HCEC 1CT (cell line): ENCODE data around the gene ZNF341.
"Not testable (repeated sequence)": the region's sequence is repeated elsewhere in the genome, so short reads cannot be mapped to it uniquely, and the experiment has no call there.

Experiments used
- DNase-seq: peaks from one replicate; pipeline ENCODE4 v3.0.0-alpha.2; 2017

ZNF341 gene

DNA sequence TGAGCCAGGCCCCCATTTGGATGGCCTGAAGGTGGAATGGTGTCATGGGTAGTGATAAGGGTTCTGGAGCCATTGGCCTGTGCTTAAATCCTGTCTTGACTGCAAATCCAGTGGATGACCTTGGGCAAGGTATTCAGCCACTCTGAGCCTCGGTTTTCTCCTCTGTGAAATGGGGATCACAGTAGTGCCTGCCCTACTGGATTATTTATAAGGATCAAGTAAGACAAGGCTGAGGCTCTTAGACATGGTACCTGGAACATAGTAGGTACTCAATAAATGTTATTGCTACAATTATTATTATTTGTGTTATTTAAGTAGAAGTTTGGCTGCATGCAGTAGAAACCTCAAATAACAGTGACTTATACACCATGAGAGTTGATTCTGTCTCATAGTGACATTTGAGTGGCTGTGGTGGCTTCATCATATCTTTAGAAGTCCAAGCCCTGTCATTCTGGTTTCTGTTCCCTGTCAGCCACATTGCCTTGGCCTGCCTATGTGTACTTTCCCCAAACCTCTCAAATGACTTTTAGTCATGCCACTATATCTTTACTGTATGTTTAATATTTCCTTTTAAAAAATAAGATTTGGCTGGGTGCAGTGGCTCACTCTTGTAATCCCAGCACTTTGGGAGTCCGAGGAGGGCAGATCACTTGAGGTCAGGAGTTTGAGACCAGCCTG is 41.8 kb downstream of the ZNF341 start:
- DNase-seq = no peak

DNA sequence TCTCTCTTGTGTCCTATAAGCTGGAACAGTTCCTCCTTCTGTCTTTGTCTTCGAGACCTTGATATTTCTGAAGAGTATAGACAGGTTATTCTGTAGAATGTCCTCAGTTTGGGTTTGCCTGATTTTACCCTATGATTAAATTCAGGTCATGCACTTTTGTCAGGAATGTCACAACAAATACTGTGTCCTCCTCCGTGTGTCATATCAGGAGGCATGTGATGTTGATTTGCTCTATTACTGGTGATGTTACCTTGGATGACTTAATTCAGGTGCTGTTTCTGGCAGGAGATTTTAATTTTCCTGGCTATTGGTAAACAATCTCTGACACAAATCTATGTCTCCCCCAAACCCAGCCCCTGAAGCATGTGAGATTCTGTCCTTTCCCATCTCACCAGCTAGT is 46.0 kb downstream of the ZNF341 start:
- DNase-seq = no peak

DNA sequence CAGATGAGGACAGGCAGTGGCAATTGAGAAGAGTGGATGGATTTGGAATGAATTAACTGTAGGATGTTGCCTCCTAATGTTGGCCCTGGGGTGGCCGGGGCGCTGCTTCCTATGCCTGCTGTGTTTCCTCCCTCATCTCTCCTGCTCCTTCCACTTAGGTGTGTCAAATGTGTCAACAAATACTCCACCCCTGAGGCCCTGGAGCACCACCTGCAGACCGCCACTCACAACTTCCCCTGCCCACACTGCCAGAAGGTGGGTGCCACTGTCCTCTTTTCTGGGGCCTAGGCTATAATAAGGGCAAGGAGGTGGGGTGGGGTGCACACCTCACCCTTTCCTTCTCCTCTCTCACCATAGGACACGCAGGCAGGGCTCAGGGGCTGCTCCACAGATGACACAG is 49.3 kb downstream of the ZNF341 start:
- no peak for DNase-seq

DNA sequence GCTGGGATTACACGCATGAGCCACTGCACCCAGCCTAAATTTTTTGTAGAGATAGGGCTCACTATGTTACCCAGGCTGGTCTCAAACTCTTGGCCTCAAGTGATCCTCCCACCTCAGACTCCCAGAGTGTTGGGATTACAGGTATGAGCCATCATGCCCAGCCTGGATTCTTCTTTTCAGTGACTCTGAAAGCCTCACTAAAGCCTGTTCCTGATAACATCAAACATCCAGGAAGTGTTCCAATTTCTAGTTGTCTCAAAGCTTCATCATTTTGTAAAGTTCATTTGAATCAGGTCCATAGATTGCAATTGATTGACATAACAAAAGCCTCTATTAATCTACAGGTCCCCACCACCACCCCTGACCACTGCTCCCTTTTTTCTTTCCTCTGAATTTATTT is 50.1 kb downstream of the ZNF341 start:
- no peak for DNase-seq

DNA sequence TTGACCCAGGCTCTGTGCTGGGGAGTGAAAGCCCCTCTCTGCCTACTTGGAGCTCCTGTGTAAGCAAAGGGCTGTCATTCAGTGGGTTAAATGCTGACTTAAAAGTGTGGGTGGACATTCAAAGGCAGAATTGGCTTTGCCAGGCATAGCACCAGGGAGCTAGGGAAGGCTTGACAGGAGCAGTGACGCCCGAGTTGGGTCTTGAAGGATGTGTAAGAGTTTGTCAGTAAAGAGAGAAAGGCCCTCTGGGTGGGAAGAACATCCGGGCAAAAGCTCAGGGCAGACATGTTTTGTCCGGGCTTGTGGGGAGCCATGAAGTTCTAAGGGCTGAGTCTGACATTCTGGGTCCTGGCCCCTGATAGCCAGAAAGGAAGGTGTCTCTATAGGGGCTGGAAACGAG is 51.5 kb downstream of the ZNF341 start:
- DNase-seq = no peak

DNA sequence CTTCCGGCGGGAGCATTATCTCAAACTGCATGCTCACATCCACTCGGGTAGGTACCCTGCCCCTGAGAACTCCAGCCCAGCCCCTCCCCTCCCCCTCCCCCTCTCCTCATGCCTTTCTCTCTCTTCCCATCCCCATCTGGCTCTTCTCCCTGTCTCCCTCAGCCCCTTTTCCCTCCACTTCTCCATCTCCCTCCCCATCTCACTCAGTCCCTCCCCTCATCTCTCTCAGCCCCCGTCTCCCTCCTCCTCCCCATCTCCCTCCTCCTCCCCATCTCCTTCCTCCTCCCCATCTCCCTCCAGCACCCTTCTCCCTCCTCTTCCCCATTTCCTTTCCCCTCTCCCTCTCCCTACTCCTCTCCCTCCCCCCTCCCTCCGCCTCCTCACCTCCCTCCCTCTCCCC is 52.0 kb downstream of the ZNF341 start:
- DNase-seq = no peak

DNA sequence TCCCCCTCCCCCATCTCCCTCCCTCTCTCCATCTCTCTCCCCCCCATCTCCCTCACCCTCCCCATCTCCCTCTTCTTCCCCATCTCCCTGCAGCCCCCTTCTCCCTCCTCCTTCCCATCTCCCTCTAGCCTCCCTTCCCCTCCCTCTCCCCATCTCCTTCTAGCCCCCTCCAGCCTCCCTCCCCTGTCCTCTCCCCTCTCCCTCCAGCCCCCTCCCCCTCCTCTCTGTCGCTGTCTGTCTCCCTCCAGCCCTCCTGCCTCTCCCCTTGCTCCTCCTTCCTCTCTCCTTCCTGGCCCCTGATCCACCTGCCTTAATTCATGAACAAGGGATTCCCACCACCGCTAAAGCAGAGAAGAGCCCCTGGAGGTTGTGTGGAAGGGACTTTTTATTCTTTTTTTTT is 52.4 kb downstream of the ZNF341 start:
- DNase-seq = no peak

DNA sequence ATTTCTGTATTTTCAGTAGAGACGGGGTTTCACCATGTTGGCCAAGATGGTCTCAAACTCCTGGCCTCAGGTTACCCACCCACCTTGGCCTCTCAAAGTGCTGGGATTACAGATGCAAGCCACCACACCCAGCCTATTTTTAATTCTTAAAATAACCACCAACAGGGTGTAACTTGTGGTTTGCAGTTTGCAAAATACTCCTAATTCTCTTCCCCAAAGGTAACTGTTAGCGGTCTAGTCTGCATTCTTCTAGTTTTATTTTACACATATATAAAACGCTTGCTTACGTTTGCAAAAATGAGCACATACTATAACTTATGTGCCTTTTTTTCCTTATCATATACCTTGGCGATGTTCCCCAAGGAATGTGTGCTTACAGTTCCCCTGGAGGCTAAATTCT is 53.7 kb downstream of the ZNF341 start:
- DNase-seq = no peak

DNA sequence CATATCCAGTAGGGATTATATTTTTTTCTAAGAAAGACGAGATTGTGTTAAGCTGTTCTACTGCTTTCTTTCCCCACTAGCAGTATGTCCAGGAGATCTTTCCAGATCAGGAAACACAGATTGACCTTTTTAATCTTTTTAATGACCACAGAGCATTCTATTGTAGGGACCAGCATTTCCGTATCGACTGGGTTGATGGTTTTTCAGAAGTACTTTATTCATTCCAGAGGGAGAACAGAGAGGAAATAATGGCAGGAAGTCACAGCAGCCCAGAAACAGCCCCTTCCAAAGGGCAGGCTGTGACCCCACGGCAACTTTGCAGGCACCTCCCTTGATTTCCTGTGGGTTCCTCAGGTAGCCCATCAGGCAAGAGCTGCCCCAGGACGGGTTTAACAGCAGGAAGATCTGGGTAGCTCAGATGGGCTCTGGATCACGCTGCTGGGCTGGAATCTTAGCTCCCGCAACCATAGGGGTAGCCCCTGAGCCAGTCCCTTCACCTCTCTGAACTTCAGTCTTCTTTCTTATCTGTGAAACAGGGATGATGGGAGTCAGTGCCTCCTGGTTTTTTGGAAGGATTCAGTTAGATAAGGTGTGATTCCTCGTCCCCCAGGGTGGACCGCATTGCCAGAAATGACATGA is 55.6 kb downstream of the ZNF341 start:
- no peak for DNase-seq

DNA sequence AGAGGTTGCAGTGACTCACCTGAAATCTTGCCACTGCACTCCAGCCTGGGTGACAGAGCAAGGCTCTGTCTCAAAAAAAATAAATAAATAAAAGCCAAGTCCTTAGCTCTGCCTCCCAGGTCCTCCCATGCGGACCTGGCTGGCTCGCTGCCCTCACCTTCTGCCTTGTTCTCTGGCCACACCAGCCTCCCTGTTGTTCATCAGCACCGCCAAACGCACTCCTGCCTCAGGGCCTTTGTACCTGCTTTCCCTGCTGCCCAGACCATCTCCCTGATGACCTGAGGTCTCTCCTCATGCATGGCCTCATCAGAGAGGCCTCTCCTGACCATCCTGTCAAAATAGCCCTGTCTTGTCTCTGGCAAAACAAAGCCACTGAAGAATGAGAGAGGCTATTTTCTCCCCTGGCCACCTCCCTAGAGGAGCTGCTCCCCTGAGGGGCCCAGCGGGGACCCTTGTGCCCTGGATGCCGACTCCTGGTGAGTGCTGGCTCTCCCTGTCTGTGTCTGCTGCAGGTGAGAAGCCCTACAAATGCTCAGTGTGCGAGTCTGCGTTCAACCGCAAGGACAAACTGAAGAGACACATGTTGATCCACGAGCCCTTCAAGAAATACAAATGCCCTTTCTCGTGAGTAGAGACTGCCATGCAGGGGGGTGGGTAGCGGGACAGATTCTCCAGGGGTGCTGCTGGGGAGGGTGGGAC is 56.7 kb downstream of the ZNF341 start:
- DNase-seq = no peak

DNA sequence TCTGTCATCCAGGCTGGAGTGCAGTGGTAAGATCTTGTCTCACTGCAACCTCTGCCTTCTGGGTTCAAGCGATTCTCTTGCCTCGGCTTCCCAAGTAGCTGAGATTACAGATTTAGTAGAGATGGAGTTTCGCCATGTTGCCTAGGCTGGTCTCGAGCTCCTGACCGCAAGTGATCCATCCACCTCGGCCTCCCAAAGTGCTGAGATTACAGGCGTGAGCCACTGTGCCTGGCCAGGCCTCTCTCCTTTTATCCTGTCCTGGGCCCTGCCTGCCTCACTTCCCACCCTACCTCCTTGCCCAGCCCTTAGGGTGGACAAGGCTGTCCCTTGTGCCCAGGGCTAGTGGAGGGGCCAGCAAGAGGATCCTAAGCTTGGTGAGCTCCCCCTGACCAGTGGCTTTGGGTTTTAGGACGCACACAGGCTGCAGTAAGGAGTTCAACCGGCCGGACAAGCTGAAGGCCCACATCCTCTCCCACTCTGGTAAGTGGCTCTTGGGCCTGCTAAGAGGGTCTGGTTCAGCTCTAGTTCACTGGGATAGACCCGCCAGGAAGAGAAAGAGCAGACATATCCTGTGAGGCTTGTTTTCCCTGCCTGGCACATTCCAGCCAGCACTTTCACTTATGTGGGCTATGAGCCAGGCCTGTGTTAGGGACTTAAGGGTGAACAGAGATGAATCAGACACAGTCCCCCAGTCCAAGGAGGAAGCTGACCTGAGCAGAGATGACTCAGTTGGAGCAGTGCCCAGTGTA is 57.5 kb downstream of the ZNF341 start:
- peak; percentile 92 for DNase-seq

DNA sequence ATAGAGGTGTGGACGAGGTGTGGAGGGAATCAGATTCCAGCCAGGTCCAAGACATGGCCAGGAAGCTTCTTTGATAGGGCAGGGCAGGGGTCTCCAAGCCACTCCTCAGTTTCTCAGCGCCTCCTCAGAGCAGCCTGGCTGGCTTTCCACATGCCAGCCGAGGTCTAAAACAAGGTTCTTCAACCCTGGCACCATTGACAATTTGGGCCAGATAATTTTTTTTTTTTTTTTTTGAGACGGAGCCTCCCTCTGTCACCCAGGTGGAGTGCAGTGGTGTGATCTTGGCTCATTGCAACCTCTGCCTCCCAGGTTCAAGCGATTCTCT is 58.0 kb downstream of the ZNF341 start:
- DNase-seq = no peak

DNA sequence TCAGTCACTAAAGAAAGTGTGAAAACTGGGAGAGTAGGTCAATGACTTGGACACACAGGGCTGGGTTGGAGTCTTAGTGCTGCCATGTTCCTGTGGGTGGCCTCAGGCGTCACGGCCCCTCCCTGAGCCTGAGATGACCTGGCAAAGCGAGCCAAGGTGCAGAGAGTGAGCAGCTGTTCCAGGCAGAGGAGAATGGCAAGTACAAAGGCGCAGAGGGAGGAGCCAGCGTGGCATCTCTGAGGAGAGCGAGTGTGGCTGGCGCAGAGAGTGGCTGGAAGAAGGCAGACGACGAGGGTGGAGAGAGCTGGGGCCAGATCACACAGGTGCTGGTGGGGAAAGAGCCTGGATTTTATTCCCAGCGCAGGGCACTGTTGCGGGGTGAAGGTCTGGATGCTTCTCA is 58.8 kb downstream of the ZNF341 start:
- DNase-seq = no peak

DNA sequence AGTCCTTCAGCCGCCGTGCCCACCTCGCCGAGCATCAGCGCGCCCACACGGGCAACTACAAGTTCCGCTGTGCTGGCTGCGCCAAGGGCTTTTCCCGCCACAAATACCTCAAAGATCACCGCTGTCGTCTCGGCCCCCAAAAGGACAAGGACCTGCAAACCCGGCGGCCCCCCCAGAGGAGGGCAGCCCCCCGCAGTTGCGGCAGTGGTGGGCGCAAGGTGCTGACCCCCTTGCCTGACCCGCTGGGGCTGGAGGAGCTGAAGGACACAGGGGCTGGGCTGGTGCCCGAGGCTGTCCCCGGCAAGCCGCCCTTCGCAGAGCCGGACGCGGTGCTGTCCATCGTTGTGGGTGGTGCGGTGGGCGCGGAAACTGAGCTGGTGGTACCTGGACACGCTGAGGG is 59.2 kb downstream of the ZNF341 start:
- no peak for DNase-seq

DNA sequence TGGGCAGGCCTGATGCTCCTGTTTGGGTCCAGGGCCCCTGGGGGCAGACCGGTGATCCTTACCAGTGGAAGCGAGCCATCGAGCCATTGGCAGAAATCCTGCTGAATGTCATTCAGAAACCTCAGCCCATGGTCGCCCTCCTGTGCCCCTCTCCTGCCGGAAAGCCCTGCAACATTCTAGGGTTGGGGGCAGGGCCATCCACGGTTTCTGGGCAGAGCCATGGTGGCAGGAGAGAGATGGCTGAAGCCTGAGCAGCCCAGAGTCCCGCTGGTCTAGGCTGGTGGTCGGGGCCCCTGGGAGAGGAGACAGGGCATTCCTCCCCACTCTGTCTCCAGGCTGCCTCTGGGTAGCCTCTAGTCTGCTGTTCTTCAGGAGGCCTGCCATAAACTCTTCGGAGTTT is 59.7 kb downstream of the ZNF341 start:
- no peak for DNase-seq

DNA sequence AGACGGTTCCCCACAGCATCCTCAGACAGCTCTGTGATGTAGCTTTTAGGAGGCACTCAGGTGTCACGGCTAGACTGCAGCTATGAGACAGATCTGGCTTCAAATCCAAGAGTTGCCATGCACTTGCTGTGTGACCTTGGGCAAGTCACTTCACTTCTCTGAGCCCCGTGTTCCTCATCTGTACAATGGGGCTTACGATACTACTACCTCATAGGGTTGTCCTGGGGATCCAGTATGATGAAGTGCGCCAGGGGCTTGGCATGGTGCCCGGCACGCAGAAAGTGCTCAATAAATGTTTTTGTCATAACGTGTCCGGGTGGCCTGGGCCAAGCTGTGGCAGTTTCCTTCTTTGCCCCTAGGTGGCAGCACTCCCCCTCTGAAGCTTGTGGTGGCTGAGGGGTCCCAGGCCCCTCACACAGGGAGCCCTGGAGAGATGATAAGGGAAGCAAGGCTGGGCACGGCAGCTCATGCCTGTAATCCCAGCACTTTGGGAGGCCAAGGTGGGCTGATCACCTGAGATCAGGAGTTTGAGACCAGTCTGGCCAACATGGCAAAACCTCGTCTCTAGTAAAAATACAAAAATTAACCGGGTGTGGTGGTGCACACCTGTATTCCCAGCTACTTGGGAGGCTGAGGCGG is 60.3 kb downstream of the ZNF341 start:
- DNase-seq = peak; percentile 46

DNA sequence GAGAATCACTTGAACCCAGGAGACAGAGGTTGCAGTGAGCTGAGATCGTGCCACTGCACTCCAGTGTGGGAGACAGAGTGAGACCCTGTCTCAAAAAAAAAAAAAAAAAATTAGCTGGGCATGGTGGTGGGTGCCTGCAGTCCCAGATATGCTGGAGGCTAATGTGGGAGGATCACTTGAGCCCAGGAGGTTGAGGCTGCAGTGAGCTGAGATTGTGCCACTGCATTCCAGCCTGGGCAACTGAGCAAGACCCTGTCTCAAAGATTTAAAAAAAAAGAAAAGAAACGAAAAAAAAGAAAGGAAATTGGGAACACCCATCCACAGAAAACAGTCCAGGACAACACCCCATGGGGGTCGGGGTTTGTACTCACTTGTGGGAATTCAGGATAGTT is 60.8 kb downstream of the ZNF341 start:
- not testable (repeated sequence) for DNase-seq

DNA sequence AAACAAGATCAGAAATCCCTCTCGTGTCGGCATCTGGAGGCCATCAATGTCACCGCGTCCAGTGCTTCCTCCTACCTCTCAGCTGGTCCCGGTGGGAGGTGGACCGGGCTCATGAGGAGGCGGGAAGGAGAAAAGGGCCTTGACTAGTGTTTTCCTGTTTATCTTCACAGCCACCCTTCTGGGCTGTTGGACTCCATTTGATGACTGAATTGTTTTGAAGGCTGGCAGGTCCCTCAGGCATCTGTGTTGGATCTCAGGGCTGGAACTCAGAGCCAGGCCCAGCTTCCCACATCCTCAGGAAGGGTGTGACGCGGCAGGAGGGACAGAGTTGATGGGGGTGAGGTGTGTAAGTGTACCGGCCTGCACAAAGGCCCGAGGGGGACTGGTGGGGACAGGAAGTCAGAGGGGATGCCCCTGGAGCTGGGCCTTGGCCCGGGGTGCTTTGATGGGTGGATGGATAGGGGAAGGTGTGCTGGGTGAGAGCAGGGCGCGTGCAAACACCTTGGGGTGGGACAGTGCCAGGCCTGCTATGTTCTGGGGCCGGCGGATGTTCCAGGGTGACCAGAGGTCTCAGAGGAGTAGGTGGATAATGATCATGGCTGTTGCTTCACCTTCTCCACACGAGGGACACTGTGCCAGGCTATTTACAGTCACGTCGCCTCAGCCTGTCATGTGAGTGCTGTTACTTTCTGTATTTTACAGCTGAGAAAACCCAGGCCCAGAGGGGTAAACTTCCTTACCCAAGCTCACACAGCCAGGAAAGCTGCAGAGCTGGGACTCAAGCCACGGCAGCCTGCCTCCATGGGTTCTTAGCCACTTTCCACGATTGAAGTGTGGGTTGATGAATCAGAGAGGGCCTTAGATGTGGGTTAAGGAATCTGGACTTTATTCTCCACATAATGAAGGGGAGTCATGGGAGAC is 61.5 kb downstream of the ZNF341 start:
- no peak for DNase-seq

DNA sequence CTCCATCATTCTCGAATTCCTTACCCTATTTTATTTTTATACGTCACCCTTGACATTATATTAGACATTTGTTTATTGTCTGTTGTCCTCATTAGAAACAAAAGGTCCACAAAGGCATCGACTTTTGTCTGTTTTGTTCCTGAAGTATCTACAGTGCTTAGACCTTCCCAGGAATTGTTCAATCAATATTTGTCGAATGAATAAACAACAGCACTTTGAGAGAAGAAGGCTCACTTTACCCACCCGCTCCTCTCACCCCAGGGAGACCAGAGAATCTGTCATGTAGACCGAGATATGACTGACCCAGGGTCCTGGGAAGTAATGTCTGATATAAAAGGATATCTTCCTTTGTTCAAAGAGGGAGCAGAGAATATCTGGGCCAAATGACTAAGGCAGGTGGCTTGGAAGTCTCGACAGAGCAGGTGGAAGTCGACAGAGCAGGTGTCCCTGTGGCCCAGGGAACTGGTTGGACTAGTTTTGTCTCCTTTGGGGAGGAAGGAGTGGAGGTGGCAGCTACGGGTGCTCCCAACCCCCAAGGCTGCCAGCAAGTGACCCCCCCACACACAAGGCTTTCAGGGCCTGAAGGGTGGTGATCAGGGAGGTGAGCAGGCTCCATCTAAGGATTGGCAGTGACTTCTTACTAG is 64.6 kb downstream of the ZNF341 start:
- no peak for DNase-seq

DNA sequence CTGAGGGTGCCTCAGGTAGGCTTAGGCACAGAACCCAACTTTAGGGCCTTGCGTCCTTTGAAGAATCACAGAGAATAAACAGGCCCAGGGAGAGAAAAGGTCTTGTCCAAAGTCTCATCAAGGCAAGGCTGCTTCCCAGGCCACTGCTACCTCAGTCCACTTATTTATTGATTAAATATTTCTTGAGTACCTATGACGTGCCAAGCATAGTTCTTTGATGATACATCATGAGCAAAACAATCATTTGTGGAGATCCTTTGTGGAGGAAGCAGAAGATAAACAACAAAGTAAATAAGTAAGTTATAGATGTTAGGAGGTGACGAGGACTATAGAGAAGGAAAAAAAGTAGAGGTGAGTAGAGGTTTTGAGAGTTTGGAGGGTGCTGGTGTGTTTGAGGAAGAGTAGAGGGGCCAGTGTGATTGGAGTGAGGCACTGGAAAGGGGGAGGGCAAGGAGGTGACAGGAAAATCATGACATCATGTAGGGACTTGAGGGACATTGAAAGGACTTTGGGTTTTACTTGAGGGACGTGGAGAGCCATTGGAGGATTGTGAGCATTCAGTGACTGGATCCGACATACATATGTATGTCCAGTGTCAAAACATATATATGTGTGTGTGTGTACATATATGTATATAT is 65.2 kb downstream of the ZNF341 start:
- DNase-seq = no peak

DNA sequence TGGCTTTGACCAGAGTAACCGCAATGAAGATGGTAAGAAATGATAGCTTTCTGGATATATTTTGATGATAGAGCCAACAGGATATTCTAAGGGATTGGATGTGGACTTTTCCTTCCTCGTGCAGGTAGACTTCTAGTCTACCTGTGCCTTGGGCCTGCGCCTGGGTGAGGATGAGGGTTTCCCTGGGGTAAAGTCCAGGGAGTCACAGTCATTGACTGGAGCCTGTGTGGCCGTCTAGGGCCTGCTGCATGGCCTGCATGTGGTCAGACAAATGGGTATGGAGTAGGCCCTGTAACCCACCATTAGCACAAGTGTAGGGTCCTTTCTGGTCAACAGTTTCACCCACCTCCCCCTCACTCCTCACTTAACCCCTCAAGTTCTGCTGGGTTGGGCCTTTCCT is 66.6 kb downstream of the ZNF341 start:
- DNase-seq = no peak
